ENCODE data around the gene SLC25A13.

- TF ChIP-seq SETDB1 (CRISPR knock-in tag; IDR thresholded peaks at IDR 0.05; ENCODE audit: borderline replicate concordance) (no peak), YY1 (IDR thresholded peaks at IDR 0.05; ENCODE audit: insufficient read depth, insufficient replicate concordance, low read depth, low read length) (no peak)
Observed at GRCh38 chr7:96127746-96128145, 194.2 kb downstream of the SLC25A13 start.
